Amniotic epithelial cell (primary cell): ENCODE results near the gene MYZAP.

ENCODE experiments used
- DNase-seq: peaks from one replicate; pipeline ENCODE4 v3.0.0-alpha.2; 2010; ENCODE audit warnings: low read depth

MYZAP gene

GRCh38 chr15:57626713-57627440 is 35.2 kb downstream of the MYZAP start:
- no peak for DNase-seq

GRCh38 chr15:57631386-57632110 is 39.8 kb downstream of the MYZAP start:
- no peak for DNase-seq

- DNase-seq = no peak
Measured at GRCh38 chr15:57634290-57634689, 42.6 kb downstream of the MYZAP start.

- no peak for DNase-seq
Measured at GRCh38 chr15:57635300-57635909, 43.7 kb downstream of the MYZAP start.

- DNase-seq = no peak
Measured at GRCh38 chr15:57637846-57638245, 46.1 kb downstream of the MYZAP start.

GRCh38 chr15:57639306-57639705 is 47.6 kb downstream of the MYZAP start:
- no peak for DNase-seq

- DNase-seq = peak; percentile 21
Measured at GRCh38 chr15:57640930-57641682, 49.4 kb downstream of the MYZAP start.

- DNase-seq = no peak
Measured at GRCh38 chr15:57643826-57644225, 52.1 kb downstream of the MYZAP start.

- DNase-seq = no peak
Measured at GRCh38 chr15:57646087-57646486, 54.4 kb downstream of the MYZAP start.

- DNase-seq = no peak
Measured at GRCh38 chr15:57647071-57647790, 55.5 kb downstream of the MYZAP start.

- DNase-seq = peak; percentile 83
Measured at GRCh38 chr15:57647791-57648130, 56.1 kb downstream of the MYZAP start.

- DNase-seq = peak; percentile 71
Measured at GRCh38 chr15:57649138-57649537, 57.4 kb downstream of the MYZAP start.

- no peak for DNase-seq
Measured at GRCh38 chr15:57651445-57651844, 59.7 kb downstream of the MYZAP start.

- DNase-seq = no peak
Measured at GRCh38 chr15:57652481-57652880, 60.8 kb downstream of the MYZAP start.

GRCh38 chr15:57654153-57654852 is 62.6 kb downstream of the MYZAP start:
- no peak for DNase-seq

GRCh38 chr15:57655053-57655452 is 63.3 kb downstream of the MYZAP start:
- DNase-seq = no peak

- DNase-seq = no peak
Measured at GRCh38 chr15:57655809-57656208, 64.1 kb downstream of the MYZAP start.

GRCh38 chr15:57656434-57656833 is 64.7 kb downstream of the MYZAP start:
- no peak for DNase-seq

GRCh38 chr15:57657619-57658018 is 65.9 kb downstream of the MYZAP start:
- DNase-seq = no peak

- DNase-seq = no peak
Measured at GRCh38 chr15:57662091-57662744, 70.5 kb downstream of the MYZAP start.

- peak; percentile 12 for DNase-seq
Measured at GRCh38 chr15:57662802-57663201, 71.1 kb downstream of the MYZAP start.
